K562 (cell line): ENCODE measurements around the gene FMNL3. TPM values are rescaled to one million over a fixed set of nuclear protein-coding genes. Genes with fewer than 3 reads are reported as not detected.

Source experiments
- ATAC-seq: fragments of 200-7000 bp; cut with Tn5 transposase; 3 replicates; pipeline ENCODE4 v1.9.1; 2020; ENCODE audit warnings: moderate library complexity
- BruUV-seq: library from RNA; stranded (reverse); fragments of 400-500 nt; replicated peaks from 2 replicates; lab custom pipeline; 2021; lab: Mats Ljungman, UMichigan
- CTCF ChIA-PET: fragments of 300-600 bp; formaldehyde crosslinking; extraction: SDS; loops from one replicate; lab custom pipeline; 2021; ENCODE audit warnings: low intra/inter-chr PET ratio; lab: Yijun Ruan, JAX
- POLR2A ChIA-PET: fragments of 300-600, 350-650 bp; sonication (Branson Sonifier 250); formaldehyde crosslinking; extraction: SDS; loops from one replicate; lab custom pipeline; 2021; ENCODE audit warnings: antibody characterized with exemption, inconsistent platforms; lab: Yijun Ruan, JAX
- DNase-seq, 4 experiments: peaks; one replicate each; pipeline versions ENCODE4 v3.0.0 to v3.0.0-alpha.2; 2011 to 2018; ENCODE audit warnings: low spot score in 3 of 4, mixed read lengths in 3 of 4; ENCODE audit errors: extremely low read depth in 1 of 4
- FAIRE-seq: peaks from 2 replicates; lab custom pipeline; 2011; peaks lifted over from hg19 to GRCh38; lab: Jason Lieb, UNC
- H2AFZ ChIP-seq: 2 replicates; pipeline ENCODE4 v1.6.0; 2011; ENCODE audit warnings: low read depth, low read length, control low read depth, inconsistent platforms
- H3K27ac ChIP-seq: fragments of 200-600 bp; 3 replicates; pipeline ENCODE4 v1.8.0; 2011; ENCODE audit warnings: low read depth, mild to moderate bottlenecking, control low read depth, inconsistent platforms, low read length, moderate library complexity, mixed read lengths; ENCODE audit errors: extremely low read depth
- H3K27me3 ChIP-seq, 2 experiments: fragments of 300-600 bp in 1 of 2; 2 replicates in 1 of 2; 3 replicates in 1 of 2; pipeline versions ENCODE4 v1.6.0 to v1.8.0; 2011; ENCODE audit warnings: inconsistent platforms in 2 of 2, low read length in 2 of 2, mild to moderate bottlenecking in 1 of 2, mixed read lengths in 1 of 2, moderate library complexity in 1 of 2; ENCODE audit not compliant: control insufficient read depth in 2 of 2, insufficient read depth in 2 of 2
- H3K36me3 ChIP-seq: fragments of 300-600 bp; 3 replicates; pipeline ENCODE4 v1.8.0; 2011; ENCODE audit warnings: mild to moderate bottlenecking, low read length, inconsistent platforms; ENCODE audit not compliant: control insufficient read depth, insufficient read depth
- H3K4me1 ChIP-seq, 2 experiments: fragments of 200-600 bp in 1 of 2; replicated peaks in 1 of 2; 2 replicates in 1 of 2; 3 replicates in 1 of 2; pipeline versions ENCODE4 v1.5.1 to v1.8.0; 2011; ENCODE audit warnings: inconsistent platforms in 2 of 2, low read length in 2 of 2, mild to moderate bottlenecking in 1 of 2, mixed read lengths in 1 of 2, moderate library complexity in 1 of 2; ENCODE audit not compliant: control insufficient read depth in 2 of 2, insufficient read depth in 2 of 2
- H3K4me2 ChIP-seq: 2 replicates; pipeline ENCODE4 v1.6.1; 2011; ENCODE audit warnings: low read length, control low read depth, inconsistent platforms, mixed read lengths; ENCODE audit not compliant: insufficient read depth
- H3K4me3 ChIP-seq: fragments of 200-600 bp; sonication (generic), shearing (Covaris generic); 2 replicates; pipeline ENCODE4 v1.5.1; 2016; ENCODE audit warnings: control low read depth, inconsistent platforms
- H3K79me2 ChIP-seq: fragments of 200-600 bp; 3 replicates; pipeline ENCODE4 v1.8.0; 2011; ENCODE audit warnings: low read length, inconsistent platforms; ENCODE audit not compliant: control insufficient read depth, insufficient read depth
- H3K9ac ChIP-seq, 2 experiments: 2 replicates each; pipeline versions ENCODE4 v1.6.0 to v1.6.1; 2011; ENCODE audit warnings: low read depth in 2 of 2, low read length in 2 of 2, control low read depth in 1 of 2, inconsistent platforms in 1 of 2, mild to moderate bottlenecking in 1 of 2, mixed read lengths in 1 of 2; ENCODE audit not compliant: insufficient read depth in 1 of 2
- H3K9me1 ChIP-seq: one replicate; pipeline ENCODE4 v1.6.0; 2011; ENCODE audit warnings: inconsistent platforms, mild to moderate bottlenecking, low read length, moderate library complexity; ENCODE audit not compliant: control insufficient read depth, insufficient read depth
- H3K9me3 ChIP-seq: replicated peaks from 2 replicates; pipeline ENCODE4 v1.5.1; 2011; ENCODE audit warnings: low read depth, low read length, inconsistent platforms; ENCODE audit not compliant: control insufficient read depth, insufficient read depth
- H4K20me1 ChIP-seq: replicated peaks from 2 replicates; pipeline ENCODE4 v1.6.1; 2011; ENCODE audit warnings: low read length, inconsistent platforms, mixed read lengths; ENCODE audit not compliant: control insufficient read depth, insufficient read depth
- GATA2 ChIP-seq: sonication (generic); formaldehyde crosslinking; IDR thresholded peaks from 2 replicates; pipeline ENCODE4 v1.4.0; 2020; ENCODE audit warnings: mild to moderate bottlenecking, missing genetic modification reagents
- HNRNPH1 ChIP-seq: fragments of 200-400 bp; formaldehyde crosslinking; optimal IDR thresholded peaks from 2 replicates; pipeline ENCODE3; 2017; ENCODE audit warnings: low read depth, mild to moderate bottlenecking, low read length, moderate library complexity
- IRF1 ChIP-seq: sonication (generic); formaldehyde crosslinking; IDR thresholded peaks from 2 replicates; pipeline ENCODE4 v1.8.0; 2022; ENCODE audit warnings: missing genetic modification reagents, mild to moderate bottlenecking, borderline replicate concordance
- LEF1 ChIP-seq: fragments of 450-650 bp; IDR thresholded peaks from 2 replicates; pipeline ENCODE4 v1.6.1; 2016; ENCODE audit warnings: mild to moderate bottlenecking
- MAFF ChIP-seq: IDR thresholded peaks from 2 replicates; pipeline ENCODE4 v1.6.1; 2012; ENCODE audit warnings: low read length, improper control_type of control experiment
- MCM2 ChIP-seq: fragments of 450-650 bp; IDR thresholded peaks from 2 replicates; pipeline ENCODE4 v1.6.1; 2017; ENCODE audit warnings: low read depth, mild to moderate bottlenecking
- MED1 ChIP-seq: sonication (generic); formaldehyde crosslinking; IDR thresholded peaks from 2 replicates; pipeline ENCODE4 v1.8.1; 2023; ENCODE audit warnings: missing genetic modification reagents, borderline replicate concordance
- NCOA1 ChIP-seq: fragments of 450-650 bp; IDR thresholded peaks from 2 replicates; pipeline ENCODE4 v1.6.1; 2016; ENCODE audit warnings: low read depth
- NR1H2 ChIP-seq: sonication (generic); formaldehyde crosslinking; IDR thresholded peaks from 2 replicates; pipeline ENCODE4 v1.4.0; 2020; ENCODE audit warnings: mild to moderate bottlenecking, missing genetic modification reagents
- PCBP2 ChIP-seq: fragments of 200-400 bp; formaldehyde crosslinking; IDR thresholded peaks from 2 replicates; pipeline ENCODE4 v1.6.1; 2018; ENCODE audit warnings: low read length, low read depth, mild to moderate bottlenecking, moderate library complexity; ENCODE audit not compliant: poor library complexity, severe bottlenecking
- RCOR1 ChIP-seq, 2 experiments: IDR thresholded peaks; 2 replicates each; pipeline ENCODE4 v1.6.1; 2012; ENCODE audit warnings: low read depth in 2 of 2, low read length in 2 of 2, borderline replicate concordance in 1 of 2, improper control_type of control experiment in 1 of 2
- RFX7 ChIP-seq: fragments of 250-450 bp; sonication (Bioruptor Pico); IDR thresholded peaks from 2 replicates; pipeline ENCODE4 v1.5.1; 2021; ENCODE audit warnings: mild to moderate bottlenecking
- SETDB1 ChIP-seq: IDR thresholded peaks from one replicate; pipeline ENCODE4 v1.6.1; 2012; ENCODE audit warnings: low read length, control low read depth, inconsistent platforms
- SRSF7 ChIP-seq: fragments of 200-400 bp; formaldehyde crosslinking; optimal IDR thresholded peaks from 2 replicates; pipeline ENCODE3; 2017; ENCODE audit warnings: mild to moderate bottlenecking, low read depth, low read length
- YBX1 ChIP-seq: fragments of 450-650 bp; IDR thresholded peaks from 2 replicates; pipeline ENCODE4 v1.7.1; 2016; ENCODE audit warnings: mild to moderate bottlenecking
- ZNF830 ChIP-seq: fragments of 250-450 bp; sonication (Bioruptor Pico); IDR thresholded peaks from 2 replicates; pipeline ENCODE4 v1.5.0; 2021; ENCODE audit warnings: mild to moderate bottlenecking
- ZZZ3 ChIP-seq: fragments of 450-650 bp; IDR thresholded peaks from 2 replicates; pipeline ENCODE4 v1.6.1; 2016; ENCODE audit warnings: antibody characterized with exemption, mild to moderate bottlenecking, moderate library complexity
- WGBS: fragments of 100-300 bp; shearing (Covaris generic); methylation state at CpG from one replicate; pipeline ENCODE4 v1.1.6; 2016; ENCODE audit warnings: low coverage, mixed read lengths; ENCODE audit not compliant: insufficient coverage; ENCODE audit errors: missing lambda C conversion rate; 5-methylcytosine and 5-hydroxymethylcytosine counted together
- in situ Hi-C: fragments of 300-500 bp; cut with MboI; formaldehyde crosslinking; loops from 4 replicates; pipeline ENCODE4 v1.15.0; 2018; ENCODE audit warnings: inconsistent platforms, mixed read lengths
- intact Hi-C: fragments of 100-400 bp; cut with micrococcal nuclease; formaldehyde crosslinking; loops from 2 replicates; pipeline ENCODE4 v1.14.2; 2022
- polyA plus RNA-seq, 8 experiments: library from polyadenylated mRNA; depleted of rRNA in 4 of 8; stranded (reverse) in 5 of 8; unstranded in 3 of 8; fragments of >200 nt; fragmentation: Nextera tagmentation in 2 of 8; fragmentation: Illumina TruSeq in 1 of 8; extraction: Ambion mirVana in 2 of 8; extraction: Trizol in 1 of 8; gene quantifications; 2 replicates each; pipeline versions ENCODE4 v1.2.1 to v1.2.3, GENCODE V29; 2011 to 2014; ENCODE audit warnings: inconsistent platforms in 1 of 8, missing spikeins in 1 of 8
- total RNA-seq, 7 experiments: library from RNA; depleted of rRNA in 6 of 7; stranded (reverse); fragments of >200 nt in 6 of 7; fragmentation: Illumina TruSeq in 2 of 7; extraction: Trizol in 2 of 7; gene quantifications; 2 replicates each; pipeline versions ENCODE4 v1.2.1 to v1.2.3, GENCODE V29; 2011 to 2021; ENCODE audit warnings: low replicate concordance in 1 of 7

Gene FMNL3
- total and polyA plus RNA-seq, 9 of the 15 experiments (the other 6 are each of a cell fraction or from before 2014, with no cell fraction given): 0.49 to 14.4 (median 6.8) TPM

- in situ Hi-C loops: no loop called here
- no peak for ATAC-seq
- FAIRE-seq: no peak
Measured at GRCh38 chr12:49667325-49668090, 39.7 kb downstream of the FMNL3 start.

More at GRCh38 chr12:49667325-49668090, 39.7 kb downstream of the FMNL3 start:
- Histone ChIP-seq H3K27me3 (no peaks in the 10 kb centered on the region), H3K27ac (no peak overlapping the region), H3K4me1 (peaks cover 13 to 41% of the 10 kb centered on the region in 2 experiments; a peak in 4 of 5 replicates), H3K9me1 (no peaks in the 10 kb centered on the region), H3K9ac (no peak overlapping the region), H3K9me3 (no peaks in the 10 kb centered on the region), H3K36me3 (no peaks in the 10 kb centered on the region), H4K20me1 (no peaks in the 10 kb centered on the region), H3K79me2 (no peaks in the 10 kb centered on the region), H2AFZ (no peak overlapping the region), H3K4me2 (no peak overlapping the region), H3K4me3 (no peak overlapping the region)
- TF ChIP-seq HNRNPH1 (no peak), MAFF (no peak), SETDB1 (no peak), MCM2 (no peak), NR1H2 (CRISPR knock-in tag) (no peak), YBX1 (no peak), GATA2 (CRISPR knock-in tag) (no peak), LEF1 (no peak), ZZZ3 (no peak), RCOR1 (IDR thresholded peaks at IDR 0.05; ENCODE audit: borderline replicate concordance in 1 of 2, low read depth in 2 of 2, low read length in 2 of 2) (no peak), ZNF830 (CRISPR knock-in tag) (no peak), MED1 (CRISPR knock-in tag) (no peak), NCOA1 (no peak), SRSF7 (no peak), PCBP2 (no peak), IRF1 (no peak), RFX7 (CRISPR knock-in tag) (no peak)
- intact Hi-C loops: no loop called here
- DNase-seq: no peak
- no TSS peak for BruUV-seq
- WGBS: 72% methylated on average over 2 of the region's 2 CpGs
- POLR2A ChIA-PET: interaction anchor here (0.5 to 1.2 kb wide), 4 partner anchors 19 to 478 kb away, joined by 3 to 4 read pairs (median 3); partner anchors contain the start of gene TUBA1A
- CTCF ChIA-PET: no interaction called here
